Left ventricle myocardium inferior (tissue), 1 donor: ENCODE data around the gene OXTR. TPM values are rescaled to one million over a fixed set of nuclear protein-coding genes. Genes with fewer than 3 reads are reported as not detected.
A peak's percentile ranks its signal among the peaks of the same experiment; 100 is the strongest.

Experiments
- DNase-seq: peaks from one replicate; pipeline ENCODE4 v3.0.0-alpha.2; 2020
- H3K27ac ChIP-seq: fragments of 200-600 bp; replicated peaks from 2 replicates; pipeline ENCODE4 v1.8.0; 2021
- H3K27me3 ChIP-seq: fragments of 200-600 bp; 2 replicates; pipeline ENCODE4 v1.8.0; 2021; ENCODE audit warnings: low read depth
- H3K36me3 ChIP-seq: fragments of 200-600 bp; 2 replicates; pipeline ENCODE4 v1.8.0; 2021
- H3K4me1 ChIP-seq: fragments of 200-600 bp; 2 replicates; pipeline ENCODE4 v1.8.0; 2021
- H3K4me3 ChIP-seq: fragments of 200-600 bp; 2 replicates; pipeline ENCODE4 v1.8.0; 2021; ENCODE audit warnings: mild to moderate bottlenecking, moderate library complexity
- H3K9me3 ChIP-seq: fragments of 200-600 bp; replicated peaks from 2 replicates; pipeline ENCODE4 v1.8.0; 2021
- intact Hi-C: fragments of 100-400 bp; cut with micrococcal nuclease; formaldehyde crosslinking; loops from one replicate; pipeline ENCODE4 v1.11.0; 2022
- total RNA-seq: library from RNA; stranded (reverse); fragmentation: NEBNext Ultra II Directional; extraction: Animal tissue kit (Norgen Biotek cat#: 25700); gene quantifications from one replicate; pipeline ENCODE4 v1.2.1, GENCODE V29; 2021
- TF ChIP-seq, protein P1 (sequence below): fragments of 200-600 bp; IDR thresholded peaks from 2 replicates; pipeline ENCODE4 v1.8.0; 2021; ENCODE audit warnings: antibody characterized with exemption, mild to moderate bottlenecking, borderline replicate concordance
- donor health status: DM: no; HTN: yes; CAD: no; lungs with severe emphysema.

The OXTR gene
- total RNA-seq, 1 donor from 2014 or later = 0.14 TPM

DNA sequence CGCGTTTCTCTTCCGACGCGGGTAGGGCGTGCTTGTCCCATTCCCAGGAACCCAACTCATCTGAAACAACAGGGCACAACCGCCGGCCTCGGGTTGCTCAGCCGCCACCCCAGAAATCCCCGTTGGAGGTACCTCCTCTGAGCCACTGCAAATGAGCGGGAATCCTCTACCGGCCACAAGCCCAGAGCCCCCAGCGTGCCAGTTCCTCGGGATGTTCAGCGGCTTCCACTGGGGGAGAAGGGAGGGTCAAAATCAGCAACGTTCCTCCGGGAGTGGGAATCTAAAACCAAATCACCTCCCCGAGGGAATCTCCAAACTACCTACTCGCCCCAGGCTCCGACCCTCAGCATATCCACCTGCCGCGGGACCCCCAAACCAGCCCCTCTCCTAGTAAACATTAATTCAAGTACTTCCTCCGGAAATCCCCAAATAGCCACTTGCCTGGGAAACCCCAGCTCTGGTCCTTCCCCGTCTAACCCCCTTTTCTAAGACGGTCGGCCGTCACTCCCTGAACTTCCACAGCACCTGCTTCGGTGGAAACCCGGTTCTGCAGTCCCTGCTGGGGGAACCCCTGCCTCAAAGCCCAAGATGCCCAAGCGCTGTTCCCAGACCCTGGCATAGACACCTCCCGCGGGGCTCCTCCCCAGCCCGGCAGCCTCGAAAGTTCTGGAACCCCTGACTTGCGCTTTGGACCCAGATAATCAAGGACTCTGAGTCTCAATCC, 887 bp downstream of the OXTR start:
- no peak for DNase-seq
- Histone ChIP-seq H3K27ac (no peak overlapping the region), H3K4me1 (peaks cover 28% of the 10 kb centered on the region), H3K4me3 (peak overlapping the region; percentile 62), H3K27me3 (peaks cover 56% of the 10 kb centered on the region), H3K36me3 (no peaks in the 10 kb centered on the region), H3K9me3 (no peaks in the 10 kb centered on the region)
- intact Hi-C loops = no loop called here
- TF ChIP-seq, protein P1, sequence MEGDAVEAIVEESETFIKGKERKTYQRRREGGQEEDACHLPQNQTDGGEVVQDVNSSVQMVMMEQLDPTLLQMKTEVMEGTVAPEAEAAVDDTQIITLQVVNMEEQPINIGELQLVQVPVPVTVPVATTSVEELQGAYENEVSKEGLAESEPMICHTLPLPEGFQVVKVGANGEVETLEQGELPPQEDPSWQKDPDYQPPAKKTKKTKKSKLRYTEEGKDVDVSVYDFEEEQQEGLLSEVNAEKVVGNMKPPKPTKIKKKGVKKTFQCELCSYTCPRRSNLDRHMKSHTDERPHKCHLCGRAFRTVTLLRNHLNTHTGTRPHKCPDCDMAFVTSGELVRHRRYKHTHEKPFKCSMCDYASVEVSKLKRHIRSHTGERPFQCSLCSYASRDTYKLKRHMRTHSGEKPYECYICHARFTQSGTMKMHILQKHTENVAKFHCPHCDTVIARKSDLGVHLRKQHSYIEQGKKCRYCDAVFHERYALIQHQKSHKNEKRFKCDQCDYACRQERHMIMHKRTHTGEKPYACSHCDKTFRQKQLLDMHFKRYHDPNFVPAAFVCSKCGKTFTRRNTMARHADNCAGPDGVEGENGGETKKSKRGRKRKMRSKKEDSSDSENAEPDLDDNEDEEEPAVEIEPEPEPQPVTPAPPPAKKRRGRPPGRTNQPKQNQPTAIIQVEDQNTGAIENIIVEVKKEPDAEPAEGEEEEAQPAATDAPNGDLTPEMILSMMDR = no peak

DNA sequence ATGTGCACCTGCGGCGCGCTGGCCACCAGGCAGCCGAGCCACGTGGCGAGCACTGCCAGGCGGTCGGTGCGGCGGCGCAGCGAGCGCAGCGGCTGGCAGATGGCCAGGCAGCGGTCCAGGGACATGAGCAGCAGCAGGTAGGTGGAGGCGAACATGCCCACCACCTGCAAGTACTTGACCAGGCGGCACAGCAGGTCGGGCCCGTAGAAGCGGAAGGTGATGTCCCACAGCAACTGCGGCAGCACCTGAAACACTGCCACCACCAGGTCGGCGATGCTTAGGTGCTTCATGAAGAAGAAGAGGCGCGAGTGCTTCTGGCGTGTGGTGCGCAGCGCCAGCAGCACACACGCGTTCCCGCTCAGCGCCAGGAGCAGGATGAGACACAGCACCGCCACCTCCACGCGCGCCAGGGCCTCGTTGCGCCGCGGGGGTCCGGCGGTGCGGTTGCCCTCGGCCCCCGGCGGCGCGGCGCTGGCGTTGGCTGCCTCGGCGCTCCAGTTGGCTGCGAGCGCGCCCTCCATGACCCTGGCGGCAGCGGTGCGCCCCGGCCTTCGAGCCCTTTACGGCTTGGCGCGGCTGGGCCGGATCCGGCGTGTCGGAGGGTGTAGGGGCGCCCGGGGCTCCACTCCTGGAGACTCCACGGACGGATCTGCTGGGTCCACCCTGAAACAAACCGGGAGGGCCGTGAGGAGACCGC, 1.6 kb downstream of the OXTR start:
- intact Hi-C loops = no loop called here
- no peak overlapping the region for H3K27ac ChIP-seq
- no peaks in the 10 kb centered on the region for H3K9me3 ChIP-seq
- H3K36me3 ChIP-seq = no peaks in the 10 kb centered on the region
- peaks cover 28% of the 10 kb centered on the region for H3K4me1 ChIP-seq
- peaks cover 56% of the 10 kb centered on the region for H3K27me3 ChIP-seq
- DNase-seq = no peak
- peak overlapping the region; percentile 62 for H3K4me3 ChIP-seq
- TF ChIP-seq, protein P1 = peak; percentile 40

DNA sequence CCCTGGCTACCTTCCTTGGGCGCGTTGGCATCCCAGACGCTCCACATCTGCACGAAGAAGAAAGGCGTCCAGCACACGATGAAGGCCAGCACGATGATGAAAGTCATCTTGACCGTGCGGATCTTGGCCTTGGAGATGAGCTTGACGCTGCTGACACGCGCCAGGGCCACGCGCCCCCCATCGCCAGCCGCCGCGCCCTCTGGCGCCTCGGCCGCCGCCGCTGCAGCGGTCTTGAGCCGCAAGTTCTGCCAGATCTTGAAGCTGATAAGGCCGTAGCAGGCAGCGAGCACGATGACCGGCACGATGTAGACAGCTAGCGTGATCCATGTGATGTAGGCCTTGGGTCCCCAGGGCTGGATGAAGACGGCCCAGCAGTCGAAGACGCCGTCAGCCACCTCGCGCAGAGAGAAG, 2.2 kb downstream of the OXTR start:
- no peaks in the 10 kb centered on the region for H3K36me3 ChIP-seq
- intact Hi-C loops = no loop called here

DNA sequence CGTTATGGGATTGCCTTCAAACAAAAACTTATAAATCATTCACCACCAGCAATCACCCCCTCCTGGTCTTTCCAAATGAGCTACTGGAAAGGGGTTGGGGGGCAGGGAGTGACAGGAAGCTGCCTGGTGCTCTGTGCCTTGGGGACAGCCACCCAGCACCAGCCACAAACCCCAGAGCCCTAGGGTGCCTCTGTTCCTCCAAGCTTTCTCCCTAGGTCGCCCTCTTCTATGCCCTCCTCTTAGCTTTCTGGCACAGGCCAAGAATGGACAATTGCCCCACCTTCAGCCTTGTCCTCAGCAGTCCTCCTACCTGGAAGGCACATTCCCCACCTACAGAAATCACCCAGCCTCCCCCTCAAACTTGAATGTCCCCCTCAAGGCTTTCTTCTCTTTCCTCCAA, 3.3 kb downstream of the OXTR start:
- intact Hi-C loops = no loop called here
- Histone ChIP-seq H3K4me1 (peaks cover 28% of the 10 kb centered on the region), H3K9me3 (no peaks in the 10 kb centered on the region), H3K4me3 (no peak overlapping the region), H3K36me3 (no peaks in the 10 kb centered on the region), H3K27me3 (peaks cover 49% of the 10 kb centered on the region), H3K27ac (no peak overlapping the region)
- no peak for DNase-seq
- TF ChIP-seq, protein P1 = no peak

More for the DNA sequence above, 2.2 kb downstream of the OXTR start:
- H3K9me3 ChIP-seq = no peaks in the 10 kb centered on the region
- peak overlapping the region; percentile 62 for H3K4me3 ChIP-seq
- DNase-seq = no peak
- H3K27me3 ChIP-seq = peaks cover 52% of the 10 kb centered on the region
- TF ChIP-seq, protein P1 = no peak
- no peak overlapping the region for H3K27ac ChIP-seq
- H3K4me1 ChIP-seq = peaks cover 28% of the 10 kb centered on the region

DNA sequence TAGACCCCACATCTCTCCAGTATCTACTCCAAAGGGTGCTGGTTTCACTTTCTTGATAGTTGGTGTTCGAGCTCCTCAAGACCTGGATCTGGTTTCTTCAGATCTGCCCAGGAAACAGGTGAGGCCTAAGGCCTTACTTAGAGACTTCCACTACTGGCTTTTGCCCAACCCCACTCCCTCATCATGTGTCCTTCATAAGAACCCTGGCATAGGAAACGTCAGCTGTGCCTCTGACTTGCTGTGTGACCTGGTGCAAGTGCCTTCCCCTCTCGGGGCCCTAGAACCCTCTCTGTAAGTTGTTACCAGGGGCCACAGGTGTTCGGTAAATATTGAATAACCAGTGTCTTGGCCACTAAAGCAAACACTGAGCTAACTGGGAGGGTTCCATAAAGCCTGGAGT, 3.9 kb downstream of the OXTR start:
- no peak for DNase-seq
- Histone ChIP-seq H3K27ac (no peak overlapping the region), H3K4me3 (no peak overlapping the region), H3K9me3 (no peaks in the 10 kb centered on the region), H3K27me3 (peaks cover 45% of the 10 kb centered on the region), H3K4me1 (peaks cover 28% of the 10 kb centered on the region), H3K36me3 (no peaks in the 10 kb centered on the region)
- TF ChIP-seq, protein P1 = no peak
- intact Hi-C loops = no loop called here
